Fibroblast of lung (primary cell): ENCODE measurements around the gene CPM.

ENCODE experiments used
- CTCF ChIP-seq, 2 donors: IDR thresholded peaks in 1 of 2; conservative IDR thresholded peaks in 1 of 2; 1 replicate in 1 of 2; 2 replicates in 1 of 2; pipeline ENCODE4 v1.5.1; 2011 to 2012; ENCODE audit warnings: low read length in 2 of 2, control low read depth in 1 of 2, inconsistent platforms in 1 of 2, low read depth in 1 of 2, mild to moderate bottlenecking in 1 of 2
- EZH2 ChIP-seq: IDR thresholded peaks from 2 replicates; pipeline ENCODE4 v1.5.1; 2012; ENCODE audit warnings: low read length, control low read depth, mild to moderate bottlenecking; ENCODE audit errors: missing control alignments

GRCh38 chr12:68876461-68876860, 56.5 kb downstream of the CPM start:
- TF ChIP-seq CTCF (conservative IDR thresholded peaks at IDR 0.05 in 1 of 2, IDR thresholded peaks at IDR 0.05 in 1 of 2; ENCODE audit: low read depth in 1 of 2, low read length in 2 of 2), result no peak
- TF ChIP-seq EZH2, result no peak
